NCI-H345 (cell line): ENCODE measurements around the gene TMEM204.

Experiments used
- DNase-seq: peaks from one replicate; lab custom pipeline; 2025; lab: John Stamatoyannopoulos, UW

TMEM204 gene

DNA sequence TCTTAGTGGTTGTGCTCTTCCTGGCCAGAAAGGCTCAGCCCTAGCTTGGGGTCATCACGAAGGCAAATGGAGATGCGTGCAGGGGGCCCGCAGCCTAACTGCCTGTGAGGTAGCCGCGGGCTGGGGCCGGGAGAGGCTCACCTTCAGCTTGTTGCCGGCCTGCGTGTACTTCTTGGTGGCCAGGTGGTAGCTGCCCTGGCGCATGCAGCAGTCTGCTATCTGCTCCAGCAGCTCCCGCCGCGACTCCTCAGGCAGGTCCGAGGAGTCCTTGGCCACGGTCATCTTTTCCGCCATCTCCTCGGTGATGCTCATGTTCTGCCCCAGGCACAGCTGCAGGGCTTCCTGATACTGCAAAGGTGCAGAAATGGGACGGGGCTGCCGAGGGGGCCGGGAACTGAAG lies 13.0 kb upstream of the TMEM204 start:
- DNase-seq = no peak

DNA sequence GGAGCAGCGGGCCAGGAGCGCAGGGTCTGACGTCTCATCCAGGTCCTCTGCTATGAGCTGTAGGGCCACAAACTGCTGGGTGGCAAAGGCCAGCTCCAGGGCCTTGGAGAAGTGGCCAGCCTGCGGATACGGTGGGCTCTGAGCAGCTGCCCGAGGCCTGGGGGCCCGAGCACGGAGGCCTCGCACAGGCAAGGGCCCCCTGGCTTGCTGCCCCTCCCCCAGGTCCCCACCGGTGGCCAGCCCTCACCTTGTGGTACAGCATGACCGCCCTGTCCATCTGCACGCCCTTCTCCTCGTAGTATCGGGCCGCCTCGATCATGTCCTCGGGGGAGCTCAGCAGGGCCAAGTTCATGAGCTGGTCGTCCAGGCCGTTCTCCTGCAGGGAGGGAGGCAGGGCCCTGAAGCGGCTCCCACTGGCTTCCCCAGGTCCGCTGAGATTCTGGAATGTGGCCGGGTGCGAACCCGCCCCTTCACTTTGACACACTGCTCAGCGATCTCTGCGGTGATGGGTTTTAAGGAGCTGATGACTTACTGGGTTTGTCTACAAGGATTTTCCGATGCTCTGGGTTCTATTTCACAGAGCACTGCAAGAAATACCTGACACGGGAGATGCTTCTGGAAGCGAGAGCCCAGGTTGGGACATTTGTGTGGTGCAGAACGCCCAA lies 9.8 kb upstream of the TMEM204 start:
- no peak for DNase-seq

DNA sequence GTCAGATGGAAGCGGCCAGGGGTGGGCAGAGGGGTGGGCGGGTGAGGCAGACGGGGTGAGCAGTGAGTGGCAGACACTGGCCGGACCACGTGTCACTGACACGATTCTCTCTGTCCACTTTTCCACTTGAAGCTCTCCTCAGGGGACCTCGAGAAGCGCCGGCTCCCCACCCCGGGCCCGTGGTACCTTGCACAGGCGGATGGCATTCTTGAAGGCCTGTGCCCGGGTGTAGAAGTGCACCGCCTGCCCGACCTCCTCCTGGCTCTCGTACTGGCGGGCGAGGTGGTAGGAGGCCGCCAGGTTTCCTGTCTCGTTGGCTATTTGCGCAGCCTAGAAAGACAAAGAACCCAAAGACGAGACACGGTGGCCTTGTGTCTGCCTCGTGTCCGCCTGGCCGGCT lies 9.1 kb upstream of the TMEM204 start:
- no peak for DNase-seq

DNA sequence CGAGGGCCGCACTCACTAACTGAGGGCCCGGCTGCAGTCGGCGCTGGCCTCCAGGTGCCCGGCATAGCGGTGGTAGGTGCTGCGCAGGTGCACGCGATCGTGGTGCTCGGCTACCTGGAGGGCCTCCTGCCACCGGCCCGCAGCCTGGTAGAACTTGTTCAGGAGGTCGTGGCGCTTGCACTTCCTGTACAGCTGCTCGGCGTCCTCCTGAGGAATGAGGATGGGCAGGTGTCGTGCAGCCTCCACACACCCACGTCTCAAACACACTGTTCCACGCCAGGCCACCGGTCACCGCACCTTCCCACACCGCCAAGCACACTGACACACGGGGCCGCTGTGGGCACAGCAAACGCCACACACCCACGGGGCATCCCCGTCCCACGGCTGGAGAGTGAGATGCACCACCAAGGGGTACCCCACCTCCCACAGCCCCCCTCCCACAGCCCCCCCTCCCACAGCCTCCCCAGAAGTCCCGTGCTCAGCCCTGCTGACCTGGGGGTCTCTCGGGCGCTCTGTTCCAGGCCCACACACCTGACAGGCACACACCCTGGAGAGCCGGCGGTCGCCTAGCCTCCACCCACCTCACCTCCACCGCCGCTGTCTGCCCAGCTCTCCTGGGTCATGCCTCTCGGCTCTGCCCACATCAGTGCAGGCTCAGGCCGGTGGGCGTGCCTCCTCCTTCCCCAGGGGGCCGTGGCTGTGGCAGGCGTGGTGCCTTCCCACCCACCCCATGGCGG lies 7.4 kb upstream of the TMEM204 start:
- DNase-seq = no peak

DNA sequence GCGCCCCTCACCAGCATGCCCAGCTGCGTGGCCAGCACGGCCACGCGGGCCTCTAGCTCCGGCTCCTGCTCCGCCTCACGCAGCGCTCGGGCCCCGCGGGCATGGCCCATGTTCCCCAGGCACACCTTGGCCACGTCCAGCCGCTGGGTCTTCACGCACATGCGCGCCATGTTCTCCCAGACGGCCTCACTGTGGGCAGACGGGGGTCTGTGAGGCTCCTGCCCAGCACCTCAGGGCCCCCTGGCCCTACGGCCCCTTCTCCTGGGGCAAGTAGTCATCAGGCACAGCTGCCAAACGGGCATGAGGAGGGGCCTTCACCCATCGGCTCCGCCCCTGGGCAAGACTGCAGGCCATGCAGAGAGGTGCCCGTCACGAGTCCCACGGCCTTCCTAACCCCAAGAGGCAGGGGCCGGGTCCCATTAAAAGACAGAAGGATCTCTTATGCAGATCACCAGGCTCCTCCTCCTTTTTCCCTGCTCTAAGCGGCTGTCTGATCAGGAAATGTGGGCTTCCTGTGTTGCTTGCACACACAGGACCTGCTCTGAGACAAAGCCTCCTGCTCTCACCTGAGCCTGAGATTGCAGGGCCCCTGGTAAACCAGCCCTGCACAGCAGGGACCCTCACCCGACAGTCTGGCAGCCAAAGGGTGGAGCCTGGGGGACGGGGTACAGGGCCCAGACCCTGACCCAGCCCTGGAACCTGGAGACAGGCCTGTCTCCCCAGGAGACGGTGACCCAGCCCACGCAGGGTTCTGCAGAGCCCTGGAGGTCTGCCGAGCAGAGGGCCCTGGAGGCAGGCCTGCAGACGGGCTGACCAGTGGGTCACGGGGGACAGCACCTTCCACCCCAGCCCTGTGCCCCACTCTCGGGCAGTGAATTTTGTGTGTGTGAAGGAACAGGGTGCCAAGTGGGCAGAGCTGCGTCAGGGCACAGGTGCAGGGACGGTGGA lies 6.6 kb upstream of the TMEM204 start:
- DNase-seq = no peak

DNA sequence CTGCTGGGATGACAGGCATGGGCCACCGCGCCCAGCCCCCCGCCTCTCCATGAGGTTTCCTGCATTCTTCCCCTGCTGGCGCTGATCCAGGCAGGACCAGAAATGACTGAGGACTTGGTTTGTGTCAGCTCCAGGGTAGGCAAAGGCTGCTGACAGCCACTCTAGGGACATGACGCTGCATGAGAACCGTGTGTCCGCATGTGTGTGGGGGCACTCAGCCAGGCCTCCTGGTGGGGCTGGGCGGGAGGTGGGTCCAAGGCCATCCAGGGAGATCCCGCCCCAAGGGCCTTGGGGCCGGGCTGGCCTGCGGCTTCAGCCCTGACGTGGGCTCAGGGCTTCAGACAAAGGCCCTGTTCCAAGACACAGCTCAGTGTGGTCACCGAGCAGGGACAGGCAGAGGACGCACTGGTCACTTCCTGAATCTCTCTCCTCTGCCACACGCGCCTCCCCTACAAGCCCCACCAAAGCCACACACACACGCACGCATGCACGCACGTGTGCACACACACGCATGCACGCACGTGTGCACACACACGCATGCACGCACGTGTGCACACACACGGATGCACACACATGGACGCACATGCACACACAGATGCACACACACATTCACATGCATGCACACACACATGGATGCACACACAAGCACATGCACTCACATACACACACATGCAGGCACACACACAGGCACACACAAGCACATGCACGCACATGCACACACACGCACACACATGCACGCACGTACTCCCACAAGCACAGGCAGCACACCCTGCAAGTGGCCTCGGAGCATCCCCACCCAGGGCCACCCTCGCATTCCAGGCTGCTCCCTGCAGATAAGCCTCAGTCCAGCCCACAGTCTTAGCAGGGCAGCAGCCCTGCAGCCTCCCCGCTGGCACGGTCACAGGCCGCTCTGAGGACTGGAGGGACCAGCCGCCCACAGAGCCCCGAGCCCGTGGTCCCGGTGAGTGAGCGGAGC lies 5.3 kb upstream of the TMEM204 start:
- no peak for DNase-seq

DNA sequence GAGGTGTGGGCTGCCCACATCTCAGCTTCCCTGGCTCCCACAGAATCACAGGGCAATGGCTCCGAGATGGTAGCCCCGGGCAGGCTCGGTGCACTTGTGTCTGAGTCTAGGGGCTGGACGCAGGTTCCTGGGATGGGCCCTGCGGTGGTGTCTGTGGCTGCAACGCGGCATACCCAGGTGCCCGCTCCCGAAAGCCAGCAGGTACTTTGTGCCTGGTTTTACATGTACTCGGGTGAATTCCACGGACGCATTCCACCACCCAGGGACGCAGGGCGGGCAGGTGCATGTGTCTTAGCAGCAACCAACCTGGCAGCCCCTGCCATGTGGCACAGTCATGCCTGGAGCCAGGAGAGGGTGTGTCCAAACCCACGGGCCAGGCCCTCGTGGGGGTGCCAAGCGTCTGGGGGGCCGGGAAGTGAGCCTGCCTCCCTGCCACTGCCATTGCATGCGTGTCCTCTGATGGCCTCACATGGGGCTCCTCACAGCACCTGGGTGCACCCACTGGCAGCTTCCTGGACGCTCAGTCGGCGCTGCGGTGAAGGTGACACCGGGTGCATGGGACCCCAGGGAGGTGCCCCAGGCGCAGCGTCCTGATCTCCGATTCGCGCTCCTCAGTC lies 4.4 kb upstream of the TMEM204 start:
- no peak for DNase-seq

DNA sequence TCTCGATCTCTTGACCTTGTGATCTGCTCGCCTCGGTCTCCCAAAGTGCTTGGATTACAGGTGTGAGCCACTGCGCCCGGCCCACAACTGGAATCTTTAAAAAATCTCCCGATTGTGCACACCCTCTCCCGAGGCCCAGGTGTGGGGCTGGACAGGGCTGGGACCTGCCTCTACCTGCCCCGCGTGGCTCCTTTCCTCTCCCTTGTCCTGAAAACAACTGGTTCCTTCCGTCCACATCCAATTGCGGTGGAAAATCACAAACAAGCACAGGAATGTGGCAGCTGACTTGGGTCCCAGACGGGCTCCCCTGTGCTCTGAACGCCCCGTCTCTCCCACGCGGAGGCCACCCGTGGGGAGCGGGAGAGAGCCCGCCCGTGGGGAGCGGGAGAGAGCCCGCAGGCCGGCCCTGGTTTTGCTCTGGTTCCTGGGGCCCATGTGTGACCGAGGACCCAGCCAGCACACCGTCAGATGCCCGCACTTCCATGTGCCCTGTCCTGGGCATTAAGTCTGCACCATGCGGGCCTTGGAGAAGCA lies 3.0 kb upstream of the TMEM204 start:
- DNase-seq = no peak

DNA sequence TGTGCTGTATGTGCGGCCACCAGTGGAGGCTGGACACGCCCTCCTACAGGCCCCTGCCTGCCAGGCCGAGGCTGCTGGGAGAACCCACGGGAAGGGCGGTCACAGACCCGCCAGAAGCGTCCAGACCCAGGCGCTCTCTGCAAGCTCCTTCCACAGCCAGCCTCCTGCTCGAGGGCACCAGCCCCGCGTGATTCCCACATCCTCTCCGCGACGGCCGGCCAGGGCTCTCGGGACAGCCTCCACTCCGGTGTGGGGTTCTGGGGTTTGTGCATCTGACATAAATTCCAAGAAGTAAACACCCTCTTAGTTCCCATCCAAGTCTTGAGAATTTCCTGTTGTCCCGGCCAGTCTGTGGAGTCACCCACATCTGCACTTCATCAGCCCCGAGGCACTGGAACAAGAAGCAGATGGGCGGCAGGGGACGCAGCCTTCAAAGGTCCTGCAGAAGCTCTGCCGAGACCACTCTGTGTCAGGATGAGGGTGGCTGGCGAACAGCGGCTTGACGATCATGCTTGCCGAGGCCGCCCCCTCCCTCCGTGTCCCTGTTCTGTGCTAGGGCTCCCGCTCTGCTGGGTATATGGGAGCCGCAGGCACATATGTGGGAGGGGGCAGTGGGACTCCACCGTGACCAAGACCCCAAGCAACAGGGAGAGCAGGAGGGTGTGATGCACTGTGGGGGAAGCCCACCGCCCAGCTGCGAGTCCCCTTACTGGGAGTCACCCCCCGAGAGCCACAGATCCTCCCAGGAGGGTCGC lies 2.4 kb upstream of the TMEM204 start:
- no peak for DNase-seq

DNA sequence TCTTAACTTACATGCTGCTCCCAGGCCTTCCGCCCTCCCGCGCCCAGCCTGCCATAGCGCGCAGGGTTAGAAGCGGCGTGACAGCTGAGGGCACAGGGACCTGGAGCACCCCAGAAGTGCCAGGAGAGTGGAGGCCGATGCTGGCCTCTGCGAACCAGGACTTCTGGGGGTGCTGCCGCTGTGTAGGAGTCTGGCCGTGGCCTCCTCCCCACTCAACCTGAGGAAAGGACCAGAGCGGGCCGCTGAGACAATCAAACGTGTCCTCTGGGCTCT lies 1.9 kb upstream of the TMEM204 start:
- DNase-seq = no peak

DNA sequence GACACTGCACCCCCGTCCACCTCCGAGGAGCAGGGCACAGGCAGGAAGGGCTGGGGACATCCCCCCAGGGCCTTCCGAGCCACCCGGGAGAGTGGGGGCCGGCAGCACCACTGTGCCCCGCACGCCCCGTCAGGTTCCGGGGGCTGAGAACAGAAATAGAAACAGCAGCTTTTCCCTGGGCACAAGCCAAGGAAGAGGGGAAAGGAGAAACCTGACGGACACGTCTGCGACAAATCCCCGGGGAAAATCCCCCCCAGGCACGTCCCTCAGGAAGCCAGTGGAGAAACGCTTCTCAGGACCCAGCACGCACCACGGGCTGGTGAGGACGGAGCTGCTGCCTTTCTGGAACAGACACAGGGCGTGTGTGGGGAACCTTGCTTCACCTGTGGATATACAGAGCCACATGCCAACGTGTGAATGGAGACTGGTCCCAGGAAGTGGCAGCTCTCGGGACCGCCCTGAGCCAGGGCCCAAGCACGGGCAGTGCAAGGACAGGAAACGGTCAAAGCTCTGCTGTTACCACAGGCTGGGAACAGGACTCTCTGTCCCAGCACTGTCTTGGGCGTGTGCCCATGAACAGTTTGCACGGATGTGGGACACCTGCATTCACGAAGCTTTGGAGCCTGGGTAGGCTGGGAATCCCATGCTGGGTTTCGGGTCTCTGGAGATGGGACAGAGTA lies 1.2 kb upstream of the TMEM204 start:
- no peak for DNase-seq

DNA sequence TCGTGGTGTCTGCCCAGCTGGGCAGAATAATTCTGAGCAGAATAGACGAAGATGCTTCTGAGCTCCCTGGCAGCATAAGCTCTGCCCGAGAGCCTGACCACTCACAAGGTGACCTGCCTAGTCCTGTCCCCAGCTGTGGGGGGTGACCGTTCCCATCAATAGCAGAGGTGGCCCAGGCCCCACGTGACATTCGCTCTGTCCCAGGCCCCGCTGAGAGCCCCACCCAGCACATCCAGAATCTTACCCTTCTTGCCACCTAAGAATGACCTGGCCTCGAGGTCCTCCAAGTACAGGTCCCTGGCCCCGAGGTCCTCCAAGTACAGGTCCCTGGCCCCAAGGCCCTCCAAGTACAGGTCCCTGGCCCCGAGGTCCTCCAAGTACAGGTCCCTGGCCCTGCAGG lies 695 bp upstream of the TMEM204 start:
- no peak for DNase-seq

DNA sequence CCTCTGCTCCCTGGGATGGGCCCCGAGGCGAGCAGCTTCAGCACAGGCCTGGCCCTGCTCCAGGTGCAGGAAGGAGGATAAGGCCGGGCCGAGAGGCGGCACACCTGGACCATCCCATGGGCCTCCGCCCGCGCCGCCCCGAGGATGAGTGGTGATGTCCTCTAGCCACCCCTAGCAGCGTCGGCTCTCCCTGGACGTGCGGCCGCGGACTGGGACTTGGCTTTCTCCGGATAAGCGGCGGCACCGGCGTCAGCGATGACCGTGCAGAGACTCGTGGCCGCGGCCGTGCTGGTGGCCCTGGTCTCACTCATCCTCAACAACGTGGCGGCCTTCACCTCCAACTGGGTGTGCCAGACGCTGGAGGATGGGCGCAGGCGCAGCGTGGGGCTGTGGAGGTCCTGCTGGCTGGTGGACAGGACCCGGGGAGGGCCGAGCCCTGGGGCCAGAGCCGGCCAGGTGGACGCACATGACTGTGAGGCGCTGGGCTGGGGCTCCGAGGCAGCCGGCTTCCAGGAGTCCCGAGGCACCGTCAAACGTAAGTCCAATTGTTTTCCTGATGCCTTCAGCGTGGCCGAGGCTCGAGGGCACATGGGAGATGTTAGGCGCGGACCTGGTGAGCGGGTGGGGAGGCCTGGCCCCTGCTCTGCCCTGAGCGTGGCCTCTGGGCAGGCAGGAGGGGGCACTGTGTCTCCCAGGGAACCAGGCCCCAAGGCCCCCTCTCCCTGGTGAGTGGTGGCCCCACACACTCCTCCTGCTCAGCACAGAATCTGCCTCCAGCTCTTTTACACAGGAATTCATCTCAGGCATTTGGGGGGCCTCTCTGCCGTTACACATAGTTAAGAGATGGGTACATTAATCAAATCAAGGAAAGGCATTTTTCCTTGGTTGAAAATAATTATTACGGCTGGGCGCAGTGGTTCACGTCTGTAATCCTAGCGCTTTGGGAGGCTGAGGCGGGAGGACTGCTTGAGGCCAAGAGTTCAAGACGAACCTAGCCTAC lies 855 bp downstream of the TMEM204 start:
- no peak for DNase-seq

DNA sequence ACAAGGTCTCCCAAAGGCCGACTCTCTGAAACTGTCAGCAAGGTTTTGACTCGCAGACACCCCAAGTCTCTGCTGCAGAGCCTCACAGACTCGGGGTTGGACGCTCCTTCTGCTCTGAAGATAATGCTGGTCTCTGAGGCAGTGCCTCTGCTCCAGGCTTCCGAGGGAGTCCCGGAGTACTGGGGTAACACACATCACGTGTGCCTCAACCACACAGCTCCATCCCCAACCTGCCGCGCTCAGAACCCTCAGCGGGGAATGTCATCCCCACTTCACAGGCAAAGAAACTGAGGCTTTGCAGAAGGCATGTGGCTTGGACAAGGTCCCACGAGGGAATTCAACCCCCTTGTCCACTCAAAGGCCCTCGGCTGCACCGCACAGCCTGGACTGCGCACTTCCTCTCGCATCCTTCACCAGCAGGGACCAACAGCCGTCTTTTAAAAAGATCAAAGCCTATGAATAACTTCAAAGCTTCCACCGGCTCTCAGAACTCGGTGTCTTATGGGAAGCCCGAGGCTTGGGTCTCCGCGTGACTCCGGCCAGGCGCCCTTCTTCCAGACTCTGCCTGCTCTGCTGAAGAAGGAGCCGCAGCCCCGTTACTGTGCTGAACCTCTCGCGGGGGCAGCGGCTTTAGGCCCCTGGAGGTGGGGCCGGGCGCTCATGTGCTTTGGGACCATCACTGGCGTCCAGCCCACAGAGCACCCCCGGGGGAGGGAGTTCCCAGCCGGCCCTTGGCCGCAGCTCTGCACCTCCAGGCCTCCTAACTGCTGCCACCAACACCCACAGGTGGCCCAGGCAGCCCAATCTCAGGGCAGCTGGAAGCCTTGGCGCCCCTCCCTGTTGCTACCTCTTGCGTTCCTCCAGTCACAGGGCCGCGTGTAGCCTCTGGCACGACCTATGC lies 2.2 kb downstream of the TMEM204 start:
- no peak for DNase-seq

DNA sequence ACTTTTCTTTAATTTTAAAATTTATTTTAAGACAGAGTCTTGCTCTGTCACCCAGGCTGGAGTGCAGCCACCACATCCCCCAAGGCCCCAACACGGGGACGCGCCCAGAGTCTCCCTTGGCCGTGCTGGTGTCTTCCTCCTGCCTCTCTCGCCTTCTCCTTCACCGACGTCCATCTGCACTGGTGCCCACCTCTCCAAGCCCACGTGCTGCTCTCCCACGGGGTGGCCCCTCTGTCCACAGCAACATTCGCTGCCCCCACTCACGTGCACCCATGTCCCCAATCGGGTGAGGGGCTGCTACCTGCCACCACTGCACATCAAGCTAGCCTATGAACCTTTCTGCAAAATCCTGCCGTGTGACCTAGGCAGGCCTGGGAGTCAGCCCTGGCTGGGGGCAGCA lies 3.1 kb downstream of the TMEM204 start:
- DNase-seq = no peak

DNA sequence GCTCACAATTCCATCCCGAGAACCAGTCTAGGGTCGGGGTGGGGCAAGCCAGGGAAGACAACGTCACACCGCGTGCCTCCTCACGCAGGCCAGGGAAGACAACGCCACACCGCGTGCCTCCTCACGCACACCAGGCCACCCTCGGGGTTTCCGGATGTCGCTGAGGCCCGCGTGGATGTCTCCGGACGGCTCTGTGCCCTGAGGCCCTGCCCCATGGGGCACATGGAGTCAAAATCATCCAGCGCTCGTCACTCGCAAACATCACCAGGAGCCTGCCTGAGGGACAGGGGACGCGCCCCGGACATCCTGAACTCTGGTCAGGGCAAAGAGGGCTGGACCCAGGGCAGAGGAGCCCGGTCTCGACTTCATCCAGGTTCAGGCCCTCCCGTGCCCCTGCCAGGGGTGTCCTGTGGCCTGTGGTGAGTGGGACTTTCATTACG lies 3.7 kb downstream of the TMEM204 start:
- no peak for DNase-seq

DNA sequence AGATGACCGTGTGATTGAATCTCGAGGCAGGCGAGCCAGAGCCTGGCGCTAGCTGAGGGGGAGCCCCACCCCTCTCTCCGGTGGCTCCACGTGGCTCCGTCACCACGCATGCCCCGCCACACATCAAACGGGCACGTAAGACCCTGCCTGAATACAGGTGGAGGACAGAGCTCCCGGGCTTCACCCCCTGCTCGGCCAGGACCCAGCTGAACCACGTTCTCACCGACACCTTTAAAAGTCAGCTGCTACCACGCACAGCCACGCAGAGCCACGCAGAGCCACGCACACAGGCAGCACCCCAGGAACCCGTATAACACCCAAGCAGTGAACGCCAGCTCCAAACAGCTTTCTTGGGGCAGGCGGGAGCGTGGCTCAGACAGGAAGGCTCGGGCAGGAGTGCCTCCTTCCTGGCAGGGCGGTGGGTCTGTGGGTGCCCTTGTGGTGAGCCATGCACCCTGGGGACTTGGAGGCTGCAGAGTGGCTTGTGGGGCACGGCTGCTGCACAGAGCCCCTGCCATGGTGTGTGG lies 4.4 kb downstream of the TMEM204 start:
- no peak for DNase-seq
